Endothelial cell of umbilical vein (primary cell): ENCODE data around the gene ADAMTSL3. TPM values are rescaled to one million over a fixed set of nuclear protein-coding genes. Genes with fewer than 3 reads are reported as not detected.
A peak's percentile ranks its signal among the peaks of the same experiment; 100 is the strongest.

ENCODE experiments used
- Bru-seq: library from RNA; stranded (reverse); fragments of 400-500 nt; gene quantifications from one replicate; lab custom pipeline; 2021; lab: Mats Ljungman, UMichigan
- BruChase-seq, 2 experiments: library from RNA; stranded (reverse); fragments of 400-500 nt; gene quantifications; one replicate each; lab custom pipeline; 2021; lab: Mats Ljungman, UMichigan
- BruUV-seq: library from RNA; stranded (reverse); fragments of 400-500 nt; replicated peaks from 2 replicates; lab custom pipeline; 2021; lab: Mats Ljungman, UMichigan
- CTCF ChIA-PET: fragments of 300-600, 350-600 bp; sonication (Branson Sonifier 250); formaldehyde crosslinking; loops from one replicate; lab custom pipeline; 2021; ENCODE audit warnings: antibody characterized with exemption, inconsistent platforms; lab: Charles Lee
- POLR2A ChIA-PET: fragments of 300-600, 350-600 bp; sonication (Branson Sonifier 250); formaldehyde crosslinking; loops from one replicate; lab custom pipeline; 2021; ENCODE audit warnings: antibody characterized with exemption, inconsistent platforms; lab: Charles Lee
- DNase-seq: peaks from one replicate; pipeline ENCODE4 v3.0.0-alpha.2; 2011; ENCODE audit warnings: low read depth, low spot score
- FAIRE-seq: peaks from 2 replicates; lab custom pipeline; 2011; peaks lifted over from hg19 to GRCh38; lab: Jason Lieb, UNC
- H2AFZ ChIP-seq: 2 replicates; pipeline ENCODE4 v1.6.0; 2012; ENCODE audit warnings: low read depth, low read length, control low read depth, inconsistent platforms
- H3K27ac ChIP-seq: 2 replicates; pipeline ENCODE4 v1.5.1; 2011; ENCODE audit warnings: low read depth, mild to moderate bottlenecking, control low read depth, low read length, moderate library complexity; ENCODE audit not compliant: insufficient read depth
- H3K27me3 ChIP-seq, 2 experiments: 2 replicates each; pipeline versions ENCODE4 v1.6.0 to v1.6.1; 2011; ENCODE audit warnings: low read length in 2 of 2, mixed read lengths in 1 of 2; ENCODE audit not compliant: control insufficient read depth in 2 of 2, insufficient read depth in 2 of 2
- H3K36me3 ChIP-seq, 2 experiments: 2 replicates in 1 of 2; 3 replicates in 1 of 2; pipeline ENCODE4 v1.5.1; 2011; ENCODE audit warnings: low read length in 2 of 2, mild to moderate bottlenecking in 1 of 2, moderate library complexity in 1 of 2; ENCODE audit not compliant: control insufficient read depth in 2 of 2, insufficient read depth in 2 of 2; ENCODE audit errors: extremely low read depth in 1 of 2
- H3K4me1 ChIP-seq: 3 replicates; pipeline ENCODE4 v1.5.1; 2011; ENCODE audit warnings: mild to moderate bottlenecking, low read length; ENCODE audit not compliant: control insufficient read depth, insufficient read depth; ENCODE audit errors: extremely low read depth
- H3K4me2 ChIP-seq: 2 replicates; pipeline ENCODE4 v1.6.1; 2011; ENCODE audit warnings: low read length, control low read depth, mixed read lengths; ENCODE audit not compliant: insufficient read depth
- H3K4me3 ChIP-seq, 3 experiments: fragments of 200-600 bp in 1 of 3; sonication (generic), shearing (Covaris generic) in 1 of 3; replicated peaks in 1 of 3; 2 replicates each; pipeline ENCODE4 v1.5.1; 2011 to 2016; ENCODE audit warnings: control low read depth in 3 of 3, low read length in 3 of 3, mild to moderate bottlenecking in 2 of 3, inconsistent platforms in 1 of 3, low read depth in 1 of 3, moderate library complexity in 1 of 3; ENCODE audit not compliant: insufficient read depth in 1 of 3
- H3K79me2 ChIP-seq: 2 replicates; pipeline ENCODE4 v1.6.0; 2012; ENCODE audit warnings: low read length, inconsistent platforms; ENCODE audit not compliant: control insufficient read depth, insufficient read depth
- H3K9ac ChIP-seq: replicated peaks from 2 replicates; pipeline ENCODE3; 2011; ENCODE audit warnings: low read length, control low read depth; ENCODE audit not compliant: insufficient read depth; ENCODE audit errors: extremely low read depth
- H3K9me1 ChIP-seq: replicated peaks from 3 replicates; pipeline ENCODE4 v1.6.0; 2011; ENCODE audit warnings: mild to moderate bottlenecking, low read length; ENCODE audit not compliant: control insufficient read depth, insufficient read depth; ENCODE audit errors: extremely low read depth
- H3K9me3 ChIP-seq: replicated peaks from 2 replicates; pipeline ENCODE4 v1.5.1; 2012; ENCODE audit warnings: low read length, inconsistent platforms; ENCODE audit not compliant: control insufficient read depth, insufficient read depth
- H4K20me1 ChIP-seq: replicated peaks from 2 replicates; pipeline ENCODE3; 2011; ENCODE audit warnings: mild to moderate bottlenecking, low read length; ENCODE audit not compliant: control insufficient read depth, insufficient read depth; ENCODE audit errors: extremely low read depth
- CTCF ChIP-seq, 2 donors: IDR thresholded peaks; 1 replicate in 1 of 2; 2 replicates in 1 of 2; pipeline ENCODE4 v1.5.1; 2011; ENCODE audit warnings: low read length in 2 of 2, mild to moderate bottlenecking in 2 of 2, moderate library complexity in 2 of 2, control low read depth in 1 of 2, inconsistent platforms in 1 of 2, low read depth in 1 of 2; ENCODE audit not compliant: insufficient read depth in 1 of 2; ENCODE audit errors: extremely low read depth in 1 of 2
- EZH2 ChIP-seq: IDR thresholded peaks from 2 replicates; pipeline ENCODE4 v1.6.1; 2012; ENCODE audit warnings: borderline replicate concordance, low read depth, mild to moderate bottlenecking, moderate library complexity, low read length, inconsistent platforms; ENCODE audit not compliant: severe bottlenecking
- FOS ChIP-seq: IDR thresholded peaks from 2 replicates; pipeline ENCODE4 v1.6.1; 2011; ENCODE audit warnings: mild to moderate bottlenecking, low read length, moderate library complexity, borderline replicate concordance; ENCODE audit not compliant: insufficient read depth
- GATA2 ChIP-seq: IDR thresholded peaks from 2 replicates; pipeline ENCODE4 v1.7.0; 2011; ENCODE audit warnings: low read depth, mild to moderate bottlenecking, moderate library complexity, mixed read lengths, low read length; ENCODE audit not compliant: insufficient read length, insufficient read depth
- JUN ChIP-seq: IDR thresholded peaks from 2 replicates; pipeline ENCODE4 v1.6.1; 2011; ENCODE audit warnings: borderline replicate concordance, low read depth; ENCODE audit not compliant: insufficient read length, insufficient read depth
- MAX ChIP-seq: IDR thresholded peaks from 2 replicates; pipeline ENCODE4 v1.6.1; 2011; ENCODE audit not compliant: insufficient read depth, insufficient read length
- MYC ChIP-seq: IDR thresholded peaks from one replicate; pipeline ENCODE4 v1.6.1; 2011; ENCODE audit warnings: mild to moderate bottlenecking, low read depth, low read length
- POLR2A ChIP-seq: IDR thresholded peaks from 2 replicates; pipeline ENCODE4 v1.6.1; 2012; ENCODE audit warnings: low read depth, mild to moderate bottlenecking, control low read depth, low read length
- POLR2AphosphoS5 ChIP-seq: IDR thresholded peaks from 2 replicates; pipeline ENCODE4 v1.6.1; 2012; ENCODE audit warnings: low read depth, mild to moderate bottlenecking, control low read depth, low read length, moderate library complexity; ENCODE audit not compliant: insufficient read depth
- dilution Hi-C: fragments of 300-500 bp; cut with MboI; formaldehyde crosslinking; loops from one replicate; pipeline ENCODE4 v1.15.0; 2019; ENCODE audit warnings: low sequenced_read_pairs; ENCODE audit not compliant: extremely low pct_ligation_motif_present
- intact Hi-C: fragments of 100-400 bp; cut with micrococcal nuclease; formaldehyde crosslinking; loops from one replicate; pipeline ENCODE4 v1.10.0; 2022
- long read RNA-seq: library from polyadenylated mRNA; stranded (forward); transcript quantifications from one replicate; pipeline ENCODE4 v2.0.0, GENCODE V29; 2021
- polyA minus RNA-seq, 3 experiments: library from RNA; depleted of rRNA, polyadenylated mRNA; stranded (reverse); fragments of >200 nt; gene quantifications; 1 replicate in 1 of 3; 2 replicates in 2 of 3; pipeline ENCODE4 v1.2.3, GENCODE V29; 2011
- polyA plus RNA-seq, 4 experiments: library from polyadenylated mRNA; depleted of rRNA in 3 of 4; stranded (reverse) in 3 of 4; unstranded in 1 of 4; fragments of >200 nt; gene quantifications; 2 replicates each; pipeline versions ENCODE4 v1.2.1 to v1.2.3, GENCODE V29; 2011 to 2012; ENCODE audit warnings: missing spikeins in 1 of 4
- total RNA-seq: library from RNA; stranded (reverse); gene quantifications from 2 replicates; pipeline ENCODE4 v1.2.3, GENCODE V29; 2021

Gene ADAMTSL3
- total RNA-seq (not detected in 2 replicates), polyA plus RNA-seq (not detected in 2 replicates), polyA minus RNA-seq (not detected in 2 replicates), Bru-seq, nascent RNA (not detected), BruChase-seq, experiment 1, labeled RNA remaining after a 6-hour chase (percentile 1 among the genes with signal in this experiment), BruChase-seq, experiment 2, labeled RNA remaining after a 2-hour chase (not detected)
- not detected in 2 replicates for polyA plus RNA-seq (2011; cell fraction: cytosol; rRNA removed)
- polyA plus RNA-seq (2011; cell fraction: nucleus; rRNA removed), result 0.03 TPM in 1 of 2 replicates, not detected in the other
- not detected in 2 replicates for polyA plus RNA-seq (2012)
- polyA minus RNA-seq (2011; cell fraction: cytosol; rRNA and poly(A)+ RNA removed), result not detected
- polyA minus RNA-seq (2011; cell fraction: nucleus; rRNA and poly(A)+ RNA removed), result not detected in 2 replicates
- long read RNA-seq, result 0 reads

GRCh38 chr15:83653639-83654378, at the start of gene ADAMTSL3:
TSS of gene ADAMTSL3 (plus strand) at chr15:83654123. CDS start at chr15:83655762, 1,639 bp downstream.
- no peak within 1 kb of the TSS for H3K9ac ChIP-seq
- no peaks in the 10 kb centered on the region for H3K36me3 ChIP-seq
- no TSS peak for BruUV-seq
- H4K20me1 ChIP-seq, result no peaks in the 10 kb centered on the region
- no peak for TF ChIP-seq MYC
- TF ChIP-seq POLR2AphosphoS5, result no peak
- TF ChIP-seq MAX, result no peak
- TF ChIP-seq CTCF (IDR thresholded peaks at IDR 0.05; ENCODE audit: extremely low read depth in 1 of 2, insufficient read depth in 1 of 2, low read depth in 1 of 2, low read length in 2 of 2), result no peak
- TF ChIP-seq JUN, result no peak
- no peak for TF ChIP-seq FOS
- no peak for TF ChIP-seq GATA2
- TF ChIP-seq POLR2A, result no peak
- TF ChIP-seq EZH2, result no peak
- ChIA-PET POLR2A (no interaction called here), CTCF (no interaction called here)
- no peaks in the 10 kb centered on the region for H3K9me1 ChIP-seq
- H3K79me2 ChIP-seq, result no peaks in the 10 kb centered on the region
- H3K4me1 ChIP-seq, result no peaks in the 10 kb centered on the region
- H3K4me2 ChIP-seq, result no peak within 1 kb of the TSS
- H3K4me3 ChIP-seq, result no peak within 1 kb of the TSS
- no peak within 1 kb of the TSS for H3K27ac ChIP-seq
- H3K27me3 ChIP-seq, result peaks cover 19 to 20% of the 10 kb centered on the region in 2 experiments
- DNase-seq (no peak), FAIRE-seq (no peak)
- intact Hi-C loops (no loop called here), dilution Hi-C loops (no loop called here)
- H3K9me3 ChIP-seq, result no peaks in the 10 kb centered on the region
- H2AFZ ChIP-seq, result no peak within 1 kb of the TSS
